ENCODE data around the gene CPA5.
"Not testable (repeated sequence)": the region's sequence is repeated elsewhere in the genome, so short reads cannot be mapped to it uniquely, and the experiment has no call there.

CPA5 gene

GRCh38 chr7:130344271-130344866 lies at the start of gene CPA5:
Gene CPA5 (plus strand): TSS chr7:130344816. CDS start chr7:130346486, 1,670 bp downstream.
- no peak for DNase-seq

DNA sequence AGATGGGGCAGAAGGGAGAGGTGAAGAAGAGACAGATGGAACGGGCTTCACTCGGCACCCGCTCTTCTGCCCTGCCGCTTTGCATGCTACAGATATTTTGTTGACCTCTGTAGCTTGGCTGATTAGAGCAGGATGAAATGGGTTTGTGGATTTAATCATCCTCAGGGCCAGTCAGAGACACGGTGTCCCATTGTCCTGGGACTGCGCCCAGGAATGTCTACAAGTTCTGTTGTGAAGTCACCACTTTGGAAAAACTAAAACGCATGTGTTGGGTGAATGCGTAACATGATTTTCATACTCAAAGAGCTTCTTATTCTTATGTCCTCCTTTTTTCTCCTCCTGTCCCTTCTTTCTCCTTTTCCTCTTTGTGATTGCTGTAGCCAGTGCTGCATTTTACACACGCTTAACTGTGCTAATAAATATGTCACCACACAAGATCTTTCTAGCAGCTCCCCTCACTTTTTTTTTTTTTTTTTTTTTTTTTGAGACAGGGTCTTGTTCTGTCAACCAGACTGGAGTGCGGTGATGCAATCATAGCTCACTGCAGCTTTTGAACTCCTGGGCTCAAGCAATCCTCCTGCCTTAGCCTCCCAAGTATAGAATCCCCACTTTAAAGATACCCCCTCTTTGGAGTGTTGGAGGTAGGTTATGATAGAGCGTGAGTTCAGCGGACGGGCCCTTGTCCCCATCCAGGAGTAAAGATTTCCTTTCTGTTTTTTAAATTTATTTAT lies 48.2 kb upstream of the CPA5 start:
- DNase-seq = no peak

- no peak for DNase-seq
These were observed 46.7 kb upstream of the CPA5 start for GRCh38 chr7:130297628-130298543.

- DNase-seq = no peak
These were observed 45.9 kb upstream of the CPA5 start for GRCh38 chr7:130298544-130299326.

- no peak for DNase-seq
These were observed 44.8 kb upstream of the CPA5 start for GRCh38 chr7:130299866-130300265.

GRCh38 chr7:130301501-130302020 lies 43.1 kb upstream of the CPA5 start:
- DNase-seq = no peak

- no peak for DNase-seq
These were observed 42.0 kb upstream of the CPA5 start for GRCh38 chr7:130302649-130303048.

GRCh38 chr7:130303127-130303526 lies 41.5 kb upstream of the CPA5 start:
- DNase-seq = no peak

GRCh38 chr7:130303551-130303950 lies 41.1 kb upstream of the CPA5 start:
- no peak for DNase-seq

- no peak for DNase-seq
These were observed 40.6 kb upstream of the CPA5 start for GRCh38 chr7:130303982-130304381.

GRCh38 chr7:130304878-130305277 lies 39.7 kb upstream of the CPA5 start:
- no peak for DNase-seq

DNA sequence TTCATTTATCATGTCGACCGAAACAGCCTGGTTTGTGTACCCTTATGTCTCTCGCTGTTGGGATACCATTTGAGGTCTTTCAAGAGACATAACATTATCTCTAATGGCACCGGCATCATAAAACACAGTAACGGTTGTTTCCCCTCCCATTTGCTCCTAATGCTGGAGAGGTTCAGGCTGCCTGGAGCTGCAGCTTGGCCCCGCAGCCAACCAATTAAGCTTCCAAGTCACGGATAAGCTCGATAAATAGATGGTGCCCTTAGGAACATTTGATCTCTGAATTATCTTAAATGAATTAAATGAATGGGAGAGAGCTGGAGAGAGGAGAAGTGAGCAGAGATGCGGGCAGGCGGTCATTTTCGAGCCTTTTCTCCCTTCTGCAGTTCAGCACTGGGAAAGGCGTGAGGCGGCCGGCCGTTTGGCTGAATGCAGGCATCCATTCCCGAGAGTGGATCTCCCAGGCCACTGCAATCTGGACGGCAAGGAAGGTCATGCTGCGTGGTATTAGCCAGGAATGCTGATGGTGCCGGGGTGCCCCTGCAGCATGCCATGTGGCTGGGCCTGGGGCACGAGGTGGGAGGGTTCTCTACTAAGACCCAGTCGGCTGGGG lies 39.1 kb upstream of the CPA5 start:
- no peak for DNase-seq

DNA sequence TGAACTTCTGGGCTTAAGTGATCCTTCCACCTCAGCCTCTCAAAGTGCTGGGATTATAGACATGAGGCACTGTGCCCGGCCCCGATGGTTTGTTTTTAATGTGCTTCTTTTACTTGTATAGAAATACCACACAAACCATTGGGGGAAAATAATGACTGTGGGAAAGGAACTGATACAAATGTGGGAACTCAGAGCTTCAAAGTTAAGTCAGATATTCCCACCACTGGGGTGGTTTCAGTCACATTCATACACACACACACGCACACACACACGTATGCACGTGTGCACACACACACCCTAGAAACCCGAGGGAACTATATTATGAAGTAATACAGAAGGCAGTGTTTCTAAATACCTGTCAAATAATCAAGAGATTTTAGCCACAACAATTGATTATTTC lies 34.6 kb upstream of the CPA5 start:
- DNase-seq = no peak

- no peak for DNase-seq
These were observed 30.3 kb upstream of the CPA5 start for GRCh38 chr7:130314305-130314704.

- DNase-seq = no peak
These were observed 25.1 kb upstream of the CPA5 start for GRCh38 chr7:130319541-130319940.

DNA sequence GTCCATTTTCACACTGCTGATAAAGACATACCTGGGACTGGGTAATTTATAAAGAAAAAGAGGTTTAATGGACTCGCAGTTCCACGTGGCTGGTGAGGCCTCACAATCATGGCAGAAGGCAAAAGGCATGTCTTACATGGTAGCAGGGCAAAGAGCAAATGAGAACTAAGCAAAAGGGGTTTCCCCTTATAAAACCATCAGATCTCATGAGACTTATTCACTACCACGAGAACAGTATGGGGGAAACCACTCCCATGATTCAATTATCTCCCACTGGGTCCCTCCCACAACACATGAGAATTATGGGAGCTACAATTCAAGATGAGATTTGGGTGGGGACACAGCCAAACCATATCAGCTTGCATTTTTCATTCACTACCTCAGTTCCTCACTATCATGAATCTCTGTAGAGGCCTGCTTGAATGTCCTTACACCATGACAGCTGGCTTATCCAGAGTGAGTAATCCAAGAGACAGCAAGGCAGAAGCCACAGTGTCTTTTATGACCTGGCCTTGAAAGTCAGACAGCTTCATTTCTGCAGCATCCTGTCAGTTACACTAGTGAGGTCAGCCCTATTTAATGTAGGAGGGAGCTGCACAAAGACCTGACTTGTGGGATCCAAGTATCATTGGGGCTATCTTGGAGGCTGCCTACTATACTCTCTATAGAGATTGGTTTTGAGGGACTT lies 22.9 kb upstream of the CPA5 start:
- not testable (repeated sequence) for DNase-seq

GRCh38 chr7:130322615-130323014 lies 22.0 kb upstream of the CPA5 start:
- no peak for DNase-seq

- DNase-seq = no peak
These were observed 20.2 kb upstream of the CPA5 start for GRCh38 chr7:130324306-130324943.

- DNase-seq = no peak
These were observed 14.9 kb upstream of the CPA5 start for GRCh38 chr7:130329681-130330080.

DNA sequence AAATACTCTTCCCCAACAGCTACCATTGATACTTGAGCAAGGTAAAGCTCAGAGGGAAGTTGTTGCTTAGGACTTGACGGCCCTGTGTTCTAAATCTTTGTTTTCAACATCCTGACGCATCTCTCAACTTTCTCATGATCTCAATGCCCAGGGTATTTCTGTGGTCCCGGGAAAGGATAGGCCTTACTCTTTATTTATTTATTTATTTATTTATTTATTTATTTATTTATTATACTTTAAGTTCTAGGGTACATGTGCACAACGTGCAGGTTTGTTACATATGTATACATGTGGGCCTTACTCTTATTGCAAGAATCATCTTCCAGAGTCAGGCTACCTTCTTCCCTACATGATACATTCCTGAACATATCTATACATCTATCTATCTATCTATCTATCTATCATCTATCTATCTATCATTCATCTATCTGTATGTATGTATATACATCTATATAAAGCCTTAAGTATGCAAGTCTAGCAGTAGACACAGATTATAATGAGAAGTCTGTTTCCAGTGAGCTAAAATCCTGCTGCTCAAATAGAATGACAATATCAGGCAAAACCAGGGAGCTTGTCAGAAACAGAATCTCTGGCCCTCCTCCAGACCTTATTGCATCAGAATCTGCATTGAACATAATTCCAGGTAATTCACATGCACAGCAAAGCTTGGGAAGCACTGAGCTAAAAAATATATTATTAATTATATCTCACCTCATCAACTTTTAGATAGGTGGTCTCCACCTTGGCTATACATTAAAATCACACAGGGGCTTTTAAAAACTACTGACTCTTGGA lies 12.2 kb upstream of the CPA5 start:
- no peak for DNase-seq
